HEK293 (cell line): ENCODE results near the gene CDCA4.

Experiments
- GLI2 ChIP-seq: fragments of 450-650 bp; formaldehyde crosslinking; IDR thresholded peaks from 2 replicates; pipeline ENCODE4; 2017; ENCODE audit warnings: missing biosample characterization, missing genetic modification characterization, low read depth, borderline replicate concordance
- HIC1 ChIP-seq: fragments of 450-650 bp; formaldehyde crosslinking; IDR thresholded peaks from 2 replicates; pipeline ENCODE4 v1.5.1; 2016; ENCODE audit warnings: missing biosample characterization, missing genetic modification characterization
- HOXC10 ChIP-seq: sonication (generic); formaldehyde crosslinking; IDR thresholded peaks from 2 replicates; pipeline ENCODE4 v1.8.1; 2023; ENCODE audit warnings: mild to moderate bottlenecking, missing genetic modification reagents
- OVOL3 ChIP-seq: fragments of 450-650 bp; formaldehyde crosslinking; IDR thresholded peaks from 2 replicates; pipeline ENCODE4 v1.5.1; 2016; ENCODE audit warnings: missing biosample characterization, missing genetic modification characterization
- PRDM10 ChIP-seq: fragments of 450-650 bp; formaldehyde crosslinking; IDR thresholded peaks from 2 replicates; pipeline ENCODE4 v1.5.1; 2016; ENCODE audit warnings: missing biosample characterization, missing genetic modification characterization
- SCRT1 ChIP-seq: fragments of 450-650 bp; formaldehyde crosslinking; IDR thresholded peaks from 2 replicates; pipeline ENCODE4 v1.5.1; 2016; ENCODE audit warnings: missing biosample characterization, missing genetic modification characterization, borderline replicate concordance
- SCRT2 ChIP-seq: fragments of 450-650 bp; formaldehyde crosslinking; IDR thresholded peaks from 2 replicates; pipeline ENCODE4 v1.5.1; 2016; ENCODE audit warnings: missing biosample characterization, missing genetic modification characterization
- TCF7L2 ChIP-seq: IDR thresholded peaks from 2 replicates; pipeline ENCODE4 v1.6.1; 2011; ENCODE audit warnings: low read depth, mild to moderate bottlenecking, inconsistent platforms, low read length, moderate library complexity, borderline replicate concordance
- TSHZ1 ChIP-seq: fragments of 450-650 bp; formaldehyde crosslinking; IDR thresholded peaks from 2 replicates; pipeline ENCODE4 v1.5.1; 2016; ENCODE audit warnings: missing biosample characterization, missing genetic modification characterization, borderline replicate concordance
- ZBTB44 ChIP-seq: fragments of 450-650 bp; IDR thresholded peaks from 2 replicates; pipeline ENCODE4 v1.5.1; 2018; ENCODE audit warnings: missing biosample characterization, mild to moderate bottlenecking, missing genetic modification characterization
- ZBTB8A ChIP-seq: fragments of 450-650 bp; formaldehyde crosslinking; IDR thresholded peaks from 2 replicates; pipeline ENCODE4 v1.5.1; 2016; ENCODE audit warnings: missing biosample characterization, missing genetic modification characterization
- ZNF416 ChIP-seq: fragments of 450-650 bp; formaldehyde crosslinking; IDR thresholded peaks from 2 replicates; pipeline ENCODE4 v1.5.1; 2016; ENCODE audit warnings: missing biosample characterization, missing genetic modification characterization
- ZNF423 ChIP-seq: fragments of 450-650 bp; formaldehyde crosslinking; IDR thresholded peaks from 2 replicates; pipeline ENCODE4 v1.5.1; 2016; ENCODE audit warnings: missing biosample characterization, missing genetic modification characterization
- ZNF426 ChIP-seq: fragments of 450-650 bp; formaldehyde crosslinking; IDR thresholded peaks from 2 replicates; pipeline ENCODE4 v1.5.1; 2017; ENCODE audit warnings: missing biosample characterization, missing genetic modification characterization, mild to moderate bottlenecking, inconsistent platforms, moderate library complexity
- ZNF449 ChIP-seq: fragments of 450-650 bp; formaldehyde crosslinking; IDR thresholded peaks from 2 replicates; pipeline ENCODE4 v1.5.1; 2017; ENCODE audit warnings: missing biosample characterization, mild to moderate bottlenecking, missing genetic modification characterization, moderate library complexity
- ZNF791 ChIP-seq: fragments of 450-650 bp; formaldehyde crosslinking; IDR thresholded peaks from 2 replicates; pipeline ENCODE4 v1.5.1; 2016; ENCODE audit warnings: missing biosample characterization, missing genetic modification characterization

CDCA4 gene

GRCh38 chr14:105050551-105050897, 29.6 kb upstream of the CDCA4 start (continued):
- TF ChIP-seq PRDM10 (tag by site-specific recombination): no peak
- no peak for TF ChIP-seq ZNF423 (tag by site-specific recombination)
- TF ChIP-seq HOXC10 (CRISPR knock-in tag): no peak
- TF ChIP-seq TCF7L2: no peak
- no peak for TF ChIP-seq OVOL3
- TF ChIP-seq HIC1 (tag by site-specific recombination): no peak
- TF ChIP-seq SCRT1 (tag by site-specific recombination): no peak
- no peak for TF ChIP-seq GLI2 (tag by site-specific recombination)
- TF ChIP-seq ZNF449 (tag by site-specific recombination): no peak
- TF ChIP-seq TSHZ1 (tag by site-specific recombination): no peak
- no peak for TF ChIP-seq SCRT2 (tag by site-specific recombination)
- TF ChIP-seq ZNF791 (tag by site-specific recombination): no peak
- TF ChIP-seq ZNF416: no peak
- peak; percentile 33; the same call in 1 of the 2 replicates for TF ChIP-seq ZBTB8A
- TF ChIP-seq ZNF426 (tag by site-specific recombination): no peak
- peak; percentile 63 for TF ChIP-seq ZBTB44
